ENCODE results near the gene DCAKD. TPM values are rescaled to one million over a fixed set of nuclear protein-coding genes. Genes with fewer than 3 reads are reported as not detected.
A peak's percentile ranks its signal among the peaks of the same experiment; 100 is the strongest.

DCAKD gene, protein sequence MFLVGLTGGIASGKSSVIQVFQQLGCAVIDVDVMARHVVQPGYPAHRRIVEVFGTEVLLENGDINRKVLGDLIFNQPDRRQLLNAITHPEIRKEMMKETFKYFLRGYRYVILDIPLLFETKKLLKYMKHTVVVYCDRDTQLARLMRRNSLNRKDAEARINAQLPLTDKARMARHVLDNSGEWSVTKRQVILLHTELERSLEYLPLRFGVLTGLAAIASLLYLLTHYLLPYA
- 10 to 100 TPM in 1 of 3 donors, 1 to 10 TPM in 2; 8.3 to 22.9 (median 9.3) TPM for polyA plus RNA-seq

DNA sequence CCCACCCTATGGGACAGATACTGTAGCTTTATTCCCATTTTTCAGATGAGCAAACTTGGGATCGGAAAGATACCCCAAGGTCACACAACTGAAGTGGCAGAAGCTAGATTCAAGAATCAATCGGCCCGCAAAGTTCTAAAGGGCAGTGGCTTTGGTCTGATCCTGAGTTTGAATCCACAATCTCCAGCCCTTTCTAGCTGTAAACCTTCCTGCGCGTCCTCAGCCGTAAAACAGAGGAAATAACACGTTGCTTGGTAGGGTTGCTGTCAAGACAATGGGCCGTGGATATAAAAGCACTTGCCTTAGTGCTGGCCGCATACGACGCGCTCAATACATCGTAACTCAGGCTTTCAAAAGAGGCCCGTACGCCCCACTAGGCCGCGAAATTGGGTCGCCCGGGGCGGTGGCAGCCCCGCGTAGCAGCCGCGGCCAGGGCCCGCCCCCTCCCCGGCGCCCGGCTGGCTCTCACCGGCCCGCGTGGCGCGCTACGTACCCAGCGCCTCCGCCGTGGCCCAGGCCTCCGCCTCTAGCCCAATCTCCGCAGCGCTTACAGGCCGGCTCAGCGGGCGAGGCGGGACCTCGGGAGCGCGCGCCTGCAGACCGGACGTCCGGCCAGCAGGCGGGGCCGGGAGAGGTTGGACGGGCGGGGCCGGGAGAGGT is at the start of gene DCAKD:
Gene DCAKD (minus strand): TSS at position 573 of the 660 bp plus-strand sequence. CDS start 16,747 bp downstream, outside the sequence.
- Mint-ChIP-seq H3K36me3 (no peaks in the 10 kb centered on the region), H3K4me1 (peaks cover 27 to 28% of the 10 kb centered on the region in 2 donors)
- peak; percentile 88 to 90 (median 88) for DNase-seq

DNA sequence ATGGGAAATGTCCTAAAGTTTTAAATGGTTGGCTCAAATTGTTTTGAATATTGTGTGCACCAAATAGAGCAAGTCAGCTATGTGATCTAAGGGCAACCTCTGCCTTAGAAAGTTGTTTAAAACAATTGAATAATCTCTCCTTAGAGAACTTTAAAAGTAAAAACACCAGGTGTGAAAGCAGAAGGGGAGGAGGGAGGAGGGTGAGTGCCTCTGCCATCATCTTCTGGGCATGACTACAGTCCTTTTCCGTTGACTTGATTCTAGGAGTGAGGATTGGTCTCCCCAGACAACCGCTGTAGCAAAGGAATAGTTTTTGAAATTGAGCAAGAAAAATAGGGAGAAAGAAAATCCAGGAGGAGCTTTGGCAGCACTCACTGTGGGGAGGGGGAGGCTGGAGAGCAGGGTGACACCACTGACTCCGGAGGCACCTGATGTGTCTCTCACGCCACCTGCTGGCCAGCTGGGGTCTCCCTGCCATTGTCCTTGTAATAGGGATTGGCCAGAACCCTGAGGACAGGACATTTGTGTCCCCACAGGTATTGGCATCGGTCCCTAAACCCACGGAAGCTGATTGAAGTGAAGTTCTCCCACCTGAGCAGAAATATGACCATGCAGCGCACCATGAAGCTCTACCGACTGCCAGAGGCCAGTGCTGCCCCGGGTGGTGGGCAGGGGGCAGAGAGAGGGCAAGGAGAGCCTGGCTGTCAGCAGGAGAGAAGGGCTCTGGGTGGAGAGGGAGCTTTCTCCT is 47.6 kb upstream of the DCAKD start:
- peaks cover 0 to 7% of the 10 kb centered on the region in 2 donors for H3K4me1 Mint-ChIP-seq
- H3K27me3 Mint-ChIP-seq (ENCODE audit: low read depth in 3 of 3): peaks cover 0 to 2% (median 0%) of the 10 kb centered on the region in 3 donors
- H3K9me3 Mint-ChIP-seq: no peaks in the 10 kb centered on the region
- peak; percentile 51 to 67 (median 58) for DNase-seq
- peaks cover 20 to 57% (median 24%) of the 10 kb centered on the region in 3 donors for H3K36me3 Mint-ChIP-seq
- H3K27ac Mint-ChIP-seq: peak overlapping the region in 2 of 6 donors; percentile 31 to 40
- H3K4me3 Mint-ChIP-seq: no peak overlapping the region

More for the DNA sequence above, at the start of gene DCAKD:
- Mint-ChIP-seq H3K27ac (peak within 1 kb of the TSS; percentile 86 to 99 (median 97)), H3K27me3 (ENCODE audit: low read depth in 3 of 3) (peaks cover 3 to 4% (median 3%) of the 10 kb centered on the region in 3 donors), H3K4me3 (peak within 1 kb of the TSS; percentile 85 to 93 (median 89)), H3K9me3 (no peaks in the 10 kb centered on the region)

DNA sequence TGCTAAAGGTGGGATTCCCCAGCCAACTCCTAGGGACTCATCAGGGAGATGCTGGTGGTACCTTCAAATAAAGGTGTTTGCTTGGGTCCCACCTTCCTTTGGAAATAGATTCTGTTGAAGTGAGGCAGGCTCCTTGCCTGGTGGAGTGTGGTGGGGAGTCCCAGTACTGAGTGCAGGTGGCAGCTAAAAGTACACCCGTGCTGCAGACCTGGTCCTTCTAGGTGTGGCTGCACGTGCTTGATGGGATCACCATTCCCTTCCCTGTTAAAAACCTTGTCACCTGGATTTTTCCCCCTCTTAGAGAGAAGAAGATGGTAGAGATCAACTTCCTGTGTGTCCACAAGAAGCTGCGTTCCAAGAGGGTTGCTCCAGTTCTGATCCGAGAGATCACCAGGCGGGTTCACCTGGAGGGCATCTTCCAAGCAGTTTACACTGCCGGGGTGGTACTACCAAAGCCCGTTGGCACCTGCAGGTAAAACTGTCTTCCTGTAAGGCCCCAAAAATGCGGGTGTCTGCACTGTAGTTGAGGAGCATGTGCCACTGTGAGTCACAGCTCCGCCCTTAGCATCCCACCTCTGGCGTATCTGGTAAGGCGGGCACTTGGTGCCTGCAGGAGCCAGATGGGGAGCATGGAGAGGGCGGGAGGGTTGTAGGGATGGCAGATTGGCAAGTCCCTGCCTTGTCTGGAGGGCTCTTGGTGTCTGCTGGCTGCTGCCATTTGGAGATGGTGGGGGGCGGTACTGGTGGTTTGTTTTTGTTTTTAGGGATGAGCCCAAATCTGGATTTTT is 46.8 kb upstream of the DCAKD start:
- no peak for DNase-seq
- Mint-ChIP-seq H3K4me1 (peaks cover 0 to 7% of the 10 kb centered on the region in 2 donors), H3K4me3 (no peak overlapping the region), H3K9me3 (no peaks in the 10 kb centered on the region), H3K36me3 (peaks cover 20 to 57% (median 24%) of the 10 kb centered on the region in 3 donors), H3K27ac (peak overlapping the region in 1 of 6 donors; percentile 31), H3K27me3 (ENCODE audit: low read depth in 3 of 3) (peaks cover 0 to 2% (median 0%) of the 10 kb centered on the region in 3 donors)

DNA sequence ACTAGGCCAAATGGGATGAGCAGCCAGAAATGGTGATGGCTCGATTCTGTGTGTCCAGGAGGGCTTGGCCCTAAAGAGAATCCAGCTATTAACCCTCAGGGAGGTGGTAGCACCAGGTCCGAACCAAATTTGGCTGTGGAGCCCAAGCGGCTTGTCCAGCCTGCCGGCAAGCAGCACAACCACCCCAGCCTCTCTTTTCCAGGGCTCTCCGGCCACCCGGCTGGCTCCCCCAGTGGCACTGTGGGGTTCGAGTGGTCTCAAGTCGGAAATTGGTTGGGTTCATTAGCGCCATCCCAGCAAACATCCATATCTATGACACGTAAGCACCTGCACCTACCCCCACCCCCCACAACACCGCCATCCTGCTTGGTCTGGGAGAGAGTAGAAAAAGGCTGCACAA is 45.5 kb upstream of the DCAKD start:
- H3K27ac Mint-ChIP-seq: no peak overlapping the region
- H3K9me3 Mint-ChIP-seq: no peaks in the 10 kb centered on the region
- H3K36me3 Mint-ChIP-seq: peaks cover 16 to 55% (median 20%) of the 10 kb centered on the region in 3 donors
- H3K4me3 Mint-ChIP-seq: no peak overlapping the region
- peaks cover 0 to 7% of the 10 kb centered on the region in 2 donors for H3K4me1 Mint-ChIP-seq
- H3K27me3 Mint-ChIP-seq (ENCODE audit: low read depth in 3 of 3): peaks cover 0 to 2% (median 0%) of the 10 kb centered on the region in 3 donors
- DNase-seq: no peak

DNA sequence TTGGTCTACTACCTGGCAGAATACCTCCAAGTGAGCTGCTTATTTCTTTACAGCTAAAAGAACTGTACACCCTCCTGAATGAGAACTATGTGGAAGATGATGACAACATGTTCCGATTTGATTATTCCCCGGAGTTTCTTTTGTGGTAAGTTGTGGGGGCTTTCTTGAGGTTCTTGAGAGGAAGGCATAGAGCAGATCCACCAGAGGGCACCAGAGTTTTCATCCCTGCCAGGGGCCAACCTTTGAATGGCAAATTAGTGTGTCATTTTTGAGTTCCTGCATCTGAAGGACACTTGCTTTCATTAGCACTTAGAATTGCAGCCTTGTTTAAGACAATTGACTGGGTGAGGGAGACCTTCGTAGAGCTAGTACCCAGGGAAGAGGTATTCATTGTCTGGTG is 44.7 kb upstream of the DCAKD start:
- H3K27ac Mint-ChIP-seq: peak overlapping the region in 1 of 6 donors; percentile 16
- H3K9me3 Mint-ChIP-seq: no peaks in the 10 kb centered on the region
- H3K4me1 Mint-ChIP-seq: peaks cover 0 to 7% of the 10 kb centered on the region in 2 donors
- DNase-seq: no peak
- H3K27me3 Mint-ChIP-seq (ENCODE audit: low read depth in 3 of 3): peaks cover 0 to 2% (median 0%) of the 10 kb centered on the region in 3 donors
- H3K4me3 Mint-ChIP-seq: no peak overlapping the region
- H3K36me3 Mint-ChIP-seq: peaks cover 12 to 55% (median 21%) of the 10 kb centered on the region in 3 donors

DNA sequence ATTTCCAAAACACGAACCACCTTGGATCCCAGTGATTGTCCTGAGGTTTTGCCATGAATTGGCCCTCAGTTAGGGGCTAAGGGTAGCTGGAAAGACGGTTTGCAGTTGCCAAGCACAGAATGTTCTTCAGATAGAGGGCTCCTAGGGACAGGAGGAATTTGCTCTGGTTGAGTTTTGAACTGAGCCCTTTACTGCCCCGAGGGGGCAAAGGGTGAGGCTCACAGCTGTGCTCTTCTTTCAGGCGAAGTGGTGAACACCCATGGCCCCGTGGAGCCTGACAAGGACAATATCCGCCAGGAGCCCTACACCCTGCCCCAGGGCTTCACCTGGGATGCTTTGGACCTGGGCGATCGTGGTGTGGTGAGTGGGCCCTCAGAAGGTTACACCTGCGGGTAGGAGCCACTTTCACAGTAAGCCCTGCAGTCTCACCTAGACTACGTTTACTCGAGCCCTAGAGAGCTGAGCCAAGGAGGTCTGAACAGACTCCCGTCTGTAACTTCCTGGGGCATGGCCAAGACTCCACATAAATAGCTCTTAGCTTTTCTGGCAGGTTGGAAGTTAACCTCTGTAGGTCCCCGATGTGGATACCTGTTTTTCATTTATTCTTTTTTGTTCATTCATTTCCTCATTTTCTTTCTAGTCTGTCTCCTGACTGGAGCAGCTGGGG is 42.1 kb upstream of the DCAKD start:
- DNase-seq: no peak
- Mint-ChIP-seq H3K36me3 (peaks cover 6 to 58% (median 29%) of the 10 kb centered on the region in 3 donors), H3K4me1 (peaks cover 0 to 2% of the 10 kb centered on the region in 2 donors), H3K27me3 (ENCODE audit: low read depth in 3 of 3) (no peaks in the 10 kb centered on the region), H3K4me3 (no peak overlapping the region), H3K27ac (no peak overlapping the region), H3K9me3 (no peaks in the 10 kb centered on the region)

DNA sequence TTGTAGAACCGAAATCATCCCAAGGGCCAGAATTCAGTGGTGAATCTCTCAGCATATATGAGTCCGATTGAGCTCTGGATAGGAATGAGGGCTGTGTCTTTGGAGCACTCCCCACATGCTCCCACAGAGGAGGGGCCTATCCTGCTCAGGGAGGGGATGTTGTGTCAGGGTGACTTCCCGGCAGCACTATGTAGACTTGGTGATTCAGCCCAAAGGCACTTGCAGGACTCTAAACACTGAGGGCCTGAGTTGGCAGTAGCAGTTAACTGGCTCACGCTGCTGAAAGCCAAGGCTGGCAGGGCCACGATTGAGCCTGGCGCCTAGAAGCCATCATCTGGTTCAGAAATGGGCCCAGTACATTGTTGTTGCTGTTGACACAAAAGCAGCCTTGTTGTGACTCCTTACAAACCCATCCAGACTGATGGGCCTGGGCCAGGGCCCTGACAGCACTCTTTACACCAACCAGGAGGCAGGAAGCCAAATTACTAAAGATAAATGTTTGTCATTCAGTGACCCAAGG is 41.5 kb upstream of the DCAKD start:
- H3K27ac Mint-ChIP-seq: no peak overlapping the region
- H3K36me3 Mint-ChIP-seq: peaks cover 6 to 58% (median 30%) of the 10 kb centered on the region in 3 donors
- no peaks in the 10 kb centered on the region for H3K4me1 Mint-ChIP-seq
- no peaks in the 10 kb centered on the region for H3K27me3 Mint-ChIP-seq (ENCODE audit: low read depth in 3 of 3)
- H3K9me3 Mint-ChIP-seq: no peaks in the 10 kb centered on the region
- DNase-seq: no peak
- no peak overlapping the region for H3K4me3 Mint-ChIP-seq

DNA sequence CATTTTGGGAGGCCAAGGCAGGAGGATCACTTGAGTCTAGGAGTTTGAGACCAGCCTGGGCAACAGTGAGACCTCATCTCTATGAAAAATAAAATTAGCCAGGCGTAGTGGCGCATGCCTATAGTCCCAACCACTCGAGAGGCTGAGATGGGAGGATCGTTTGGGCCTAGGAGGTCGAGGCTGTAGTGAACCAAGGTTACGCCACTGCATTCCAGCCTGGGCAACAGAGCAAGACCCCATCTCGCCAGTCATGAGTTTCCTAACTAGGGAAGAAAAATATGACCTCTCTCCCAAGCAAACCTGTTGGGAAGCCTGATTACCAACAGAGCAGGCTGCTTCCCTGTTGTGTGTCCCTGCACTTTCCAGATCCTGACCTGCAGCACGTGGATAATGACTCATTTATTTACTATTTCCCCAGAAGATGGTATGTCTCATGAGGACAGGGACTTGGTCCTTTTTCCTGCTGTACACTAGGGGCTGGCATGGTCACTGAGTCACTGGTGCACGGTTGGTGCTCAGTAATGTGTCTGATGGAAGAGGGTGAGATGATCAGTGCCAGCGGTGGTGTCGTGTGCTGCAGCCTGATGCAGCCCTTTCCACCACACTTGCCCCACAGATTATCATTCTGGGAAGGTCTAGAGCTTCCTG is 40.5 kb upstream of the DCAKD start:
- Mint-ChIP-seq H3K27ac (no peak overlapping the region), H3K27me3 (ENCODE audit: low read depth in 3 of 3) (no peaks in the 10 kb centered on the region), H3K4me1 (no peaks in the 10 kb centered on the region), H3K9me3 (no peaks in the 10 kb centered on the region), H3K36me3 (peaks cover 8 to 59% (median 35%) of the 10 kb centered on the region in 3 donors), H3K4me3 (no peak overlapping the region)
- no peak for DNase-seq

DNA sequence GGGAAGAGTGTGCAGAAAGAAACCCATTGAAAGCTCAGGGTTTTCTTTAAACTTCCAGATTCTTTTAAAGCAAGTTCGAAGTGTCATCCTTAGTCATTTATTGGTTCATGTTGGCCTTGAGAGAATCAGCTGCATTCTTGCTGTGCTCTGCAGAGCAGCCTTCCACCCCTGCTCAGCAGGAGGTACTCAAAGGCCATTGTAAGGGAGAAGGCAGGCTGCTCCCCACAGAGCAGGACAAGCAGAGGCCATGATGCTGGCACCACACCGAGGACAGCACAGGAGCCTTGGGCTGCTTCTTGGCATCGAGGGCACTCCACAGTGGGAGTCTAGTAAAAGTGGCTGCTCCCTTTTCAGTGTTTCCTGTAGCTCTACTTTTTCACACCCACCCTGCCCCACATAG is 39.3 kb upstream of the DCAKD start:
- H3K36me3 Mint-ChIP-seq: peaks cover 3 to 54% (median 26%) of the 10 kb centered on the region in 3 donors
- H3K4me3 Mint-ChIP-seq: no peak overlapping the region
- H3K9me3 Mint-ChIP-seq: no peaks in the 10 kb centered on the region
- H3K27me3 Mint-ChIP-seq (ENCODE audit: low read depth in 3 of 3): no peaks in the 10 kb centered on the region
- DNase-seq: no peak
- peak overlapping the region in 2 of 6 donors; percentile 44 to 62 for H3K27ac Mint-ChIP-seq
- no peaks in the 10 kb centered on the region for H3K4me1 Mint-ChIP-seq

DNA sequence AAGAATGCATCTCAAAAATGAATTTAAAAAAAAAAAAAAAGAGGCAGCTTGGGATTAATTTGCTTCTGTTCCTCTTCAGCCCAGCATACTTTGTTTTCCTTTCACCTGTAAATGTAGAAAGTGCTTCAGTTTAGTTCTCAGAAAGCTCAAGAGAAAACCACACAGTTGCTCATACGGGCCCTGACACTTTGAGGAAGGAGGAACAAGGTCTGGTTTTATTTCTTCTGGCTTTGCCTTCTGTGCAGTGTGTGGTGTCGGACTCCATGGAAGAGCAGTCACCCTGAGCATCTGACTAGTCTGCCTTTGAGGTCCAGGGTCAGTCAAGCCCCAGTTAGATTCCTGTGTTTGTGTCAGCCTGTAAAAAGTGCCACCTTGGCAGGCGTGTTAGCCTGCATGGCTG is 37.3 kb upstream of the DCAKD start:
- H3K4me1 Mint-ChIP-seq: no peaks in the 10 kb centered on the region
- peaks cover 3 to 54% (median 28%) of the 10 kb centered on the region in 3 donors for H3K36me3 Mint-ChIP-seq
- no peak overlapping the region for H3K4me3 Mint-ChIP-seq
- H3K27ac Mint-ChIP-seq: no peak overlapping the region
- no peaks in the 10 kb centered on the region for H3K27me3 Mint-ChIP-seq (ENCODE audit: low read depth in 3 of 3)
- H3K9me3 Mint-ChIP-seq: no peaks in the 10 kb centered on the region
- no peak for DNase-seq

DNA sequence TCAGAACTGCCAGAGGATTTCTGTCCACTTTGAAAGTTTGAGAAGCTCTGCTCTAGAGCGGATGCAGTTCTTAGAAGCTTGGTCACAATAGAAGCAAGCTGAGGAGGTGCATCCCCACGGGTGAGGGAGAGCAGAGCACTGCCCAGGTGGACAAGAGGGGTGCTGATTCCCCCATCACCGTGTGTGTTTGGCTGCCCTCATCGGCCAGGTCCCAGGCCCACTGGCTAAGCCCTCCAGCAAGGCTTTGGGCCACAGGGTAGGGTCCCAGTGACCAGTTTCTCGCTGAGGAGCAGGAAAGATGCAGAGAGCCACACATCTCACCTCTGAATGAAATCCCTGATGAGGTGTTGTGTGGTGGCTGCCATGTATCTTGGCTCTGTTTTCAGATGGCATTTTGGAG is 36.5 kb upstream of the DCAKD start:
- Mint-ChIP-seq H3K9me3 (no peaks in the 10 kb centered on the region), H3K36me3 (peaks cover 3 to 54% (median 28%) of the 10 kb centered on the region in 3 donors), H3K4me1 (no peaks in the 10 kb centered on the region), H3K4me3 (no peak overlapping the region), H3K27me3 (ENCODE audit: low read depth in 3 of 3) (no peaks in the 10 kb centered on the region), H3K27ac (no peak overlapping the region)
- no peak for DNase-seq

DNA sequence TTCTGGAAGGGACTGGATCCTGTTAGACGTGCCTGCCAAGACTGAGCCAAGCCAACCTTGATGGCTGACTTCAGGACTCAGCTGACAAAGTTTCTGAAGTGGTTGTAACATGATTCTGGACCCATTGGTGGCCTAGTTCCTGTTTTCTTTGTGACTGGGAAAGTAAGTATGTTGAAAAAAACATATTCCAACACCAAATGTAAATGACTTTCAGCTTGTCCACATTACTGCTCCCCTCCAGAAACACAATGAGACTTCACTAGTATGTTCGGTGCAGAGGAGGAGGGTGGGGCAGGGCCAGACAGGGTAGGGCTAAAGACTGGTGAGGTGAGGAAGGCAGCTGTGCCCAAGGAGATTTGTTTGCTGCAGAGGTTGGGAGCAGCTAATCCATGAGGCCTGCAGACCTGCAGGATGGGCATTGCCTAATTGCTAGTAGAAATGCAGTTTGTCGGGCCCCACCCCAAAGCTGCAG is 36.1 kb upstream of the DCAKD start:
- Mint-ChIP-seq H3K27ac (no peak overlapping the region), H3K4me1 (no peaks in the 10 kb centered on the region), H3K27me3 (ENCODE audit: low read depth in 3 of 3) (no peaks in the 10 kb centered on the region), H3K36me3 (peaks cover 3 to 51% (median 28%) of the 10 kb centered on the region in 3 donors), H3K4me3 (no peak overlapping the region), H3K9me3 (no peaks in the 10 kb centered on the region)
- DNase-seq: no peak
